HepG2 (cell line): ENCODE measurements around the gene TSNAXIP1. TPM values are rescaled to one million over a fixed set of nuclear protein-coding genes. Genes with fewer than 3 reads are reported as not detected.

Source experiments
- DPF2 ChIP-seq: sonication (generic); formaldehyde crosslinking; IDR thresholded peaks from 2 replicates; pipeline ENCODE4 v1.4.0; 2020; ENCODE audit warnings: mild to moderate bottlenecking, low read depth, missing genetic modification reagents, borderline replicate concordance
- FLYWCH1 ChIP-seq: sonication (generic); formaldehyde crosslinking; IDR thresholded peaks from 2 replicates; pipeline ENCODE4 v1.8.1; 2023; ENCODE audit warnings: mild to moderate bottlenecking, missing genetic modification reagents
- HDAC1 ChIP-seq: sonication (generic); formaldehyde crosslinking; IDR thresholded peaks from 2 replicates; pipeline ENCODE4 v1.5.1; 2020; ENCODE audit warnings: mild to moderate bottlenecking, missing genetic modification reagents
- HMG20A ChIP-seq: IDR thresholded peaks from 2 replicates; pipeline ENCODE4 v1.6.1; 2016; ENCODE audit warnings: borderline replicate concordance
- IRX3 ChIP-seq: sonication (generic); formaldehyde crosslinking; IDR thresholded peaks from 2 replicates; pipeline ENCODE4 v1.8.1; 2023; ENCODE audit warnings: mild to moderate bottlenecking, low read depth, missing genetic modification reagents, borderline replicate concordance
- KDM3A ChIP-seq: IDR thresholded peaks from 2 replicates; pipeline ENCODE4 v1.6.1; 2018; ENCODE audit warnings: low read depth, missing compliant biosample characterization
- MEIS1 ChIP-seq: sonication (generic); formaldehyde crosslinking; IDR thresholded peaks from 2 replicates; pipeline ENCODE4 v1.9.0; 2021; ENCODE audit warnings: mild to moderate bottlenecking, missing genetic modification reagents, moderate library complexity, borderline replicate concordance
- POLR2AphosphoS2 ChIP-seq: IDR thresholded peaks from 2 replicates; pipeline ENCODE4 v1.6.1; 2011; ENCODE audit warnings: low read depth, low read length, improper control_type of control experiment
- REPIN1 ChIP-seq: sonication (generic); formaldehyde crosslinking; IDR thresholded peaks from 2 replicates; pipeline ENCODE4 v1.8.0; 2022; ENCODE audit warnings: missing genetic modification reagents, low read depth, mild to moderate bottlenecking, borderline replicate concordance
- REXO4 ChIP-seq: sonication (generic); formaldehyde crosslinking; IDR thresholded peaks from 2 replicates; pipeline ENCODE4 v1.8.0; 2022; ENCODE audit warnings: missing genetic modification reagents, mild to moderate bottlenecking, borderline replicate concordance
- RNF2 ChIP-seq: fragments of 450-650 bp; conservative IDR thresholded peaks from 2 replicates; pipeline ENCODE4 v1.6.1; 2016; ENCODE audit warnings: low read depth
- SOX6 ChIP-seq, 2 experiments: fragments of 450-650 bp in 1 of 2; sonication (generic) in 1 of 2; formaldehyde crosslinking in 1 of 2; IDR thresholded peaks; 2 replicates each; pipeline versions ENCODE4 v1.4.0 to v1.6.1; 2017 to 2020; ENCODE audit warnings: antibody characterized with exemption in 1 of 2, mild to moderate bottlenecking in 1 of 2, missing genetic modification reagents in 1 of 2
- TBX2 ChIP-seq: sonication (generic); formaldehyde crosslinking; IDR thresholded peaks from 2 replicates; pipeline ENCODE4 v1.5.0; 2020; ENCODE audit warnings: missing genetic modification reagents, mild to moderate bottlenecking, borderline replicate concordance
- TOPORS ChIP-seq: sonication (generic); formaldehyde crosslinking; IDR thresholded peaks from 2 replicates; pipeline ENCODE4 v1.8.0; 2023; ENCODE audit warnings: mild to moderate bottlenecking, missing genetic modification reagents
- ZKSCAN1 ChIP-seq: fragments of 150-350 bp; IDR thresholded peaks from 2 replicates; pipeline ENCODE4 v1.6.1; 2014; ENCODE audit warnings: low read length
- ZNF225 ChIP-seq: sonication (generic); formaldehyde crosslinking; IDR thresholded peaks from 2 replicates; pipeline ENCODE4 v1.4.0; 2020; ENCODE audit warnings: mild to moderate bottlenecking, missing genetic modification reagents
- ZNF75D ChIP-seq: sonication (generic); formaldehyde crosslinking; IDR thresholded peaks from 2 replicates; pipeline ENCODE4 v1.8.1; 2023; ENCODE audit warnings: missing genetic modification reagents, mild to moderate bottlenecking, borderline replicate concordance
- polyA plus RNA-seq, 8 experiments: library from polyadenylated mRNA; depleted of rRNA in 3 of 8; stranded (reverse) in 7 of 8; unstranded in 1 of 8; fragments of >200 nt; fragmentation: Illumina TruSeq in 4 of 8; extraction: Trizol in 4 of 8; gene quantifications; 2 replicates each; pipeline versions ENCODE4 v1.2.1 to v1.2.3, GENCODE V29; 2011 to 2016; ENCODE audit warnings: low read depth in 4 of 8, missing spikeins in 1 of 8, mixed read lengths in 1 of 8; ENCODE audit not compliant: insufficient read depth in 1 of 8
- total RNA-seq, 5 experiments: library from RNA; depleted of rRNA; stranded (reverse); fragments of >200 nt; fragmentation: Illumina TruSeq; extraction: Trizol; gene quantifications; 2 replicates each; pipeline ENCODE4 v1.2.3, GENCODE V29; 2016; ENCODE audit warnings: low read depth in 1 of 5
- TF ChIP-seq, protein P1 (sequence below): sonication (generic); formaldehyde crosslinking; IDR thresholded peaks from 2 replicates; pipeline ENCODE4 v1.5.1; 2020; ENCODE audit warnings: mild to moderate bottlenecking, missing genetic modification reagents, moderate library complexity
- TF ChIP-seq, protein P2 (sequence below): sonication (generic); formaldehyde crosslinking; IDR thresholded peaks from 2 replicates; pipeline ENCODE4 v1.4.0; 2020; ENCODE audit warnings: missing genetic modification reagents; ENCODE audit errors: not compliant biosample characterization
- TF ChIP-seq, protein P3 (sequence below): sonication (generic); formaldehyde crosslinking; IDR thresholded peaks from 2 replicates; pipeline ENCODE4 v1.4.0; 2020; ENCODE audit warnings: low read depth, mild to moderate bottlenecking, missing genetic modification reagents

TSNAXIP1 gene
- total and polyA plus RNA-seq, 2 of the 13 experiments (the other 11 are each of a cell fraction or from before 2014, with no cell fraction given), result 0.37 to 0.86 TPM

DNA sequence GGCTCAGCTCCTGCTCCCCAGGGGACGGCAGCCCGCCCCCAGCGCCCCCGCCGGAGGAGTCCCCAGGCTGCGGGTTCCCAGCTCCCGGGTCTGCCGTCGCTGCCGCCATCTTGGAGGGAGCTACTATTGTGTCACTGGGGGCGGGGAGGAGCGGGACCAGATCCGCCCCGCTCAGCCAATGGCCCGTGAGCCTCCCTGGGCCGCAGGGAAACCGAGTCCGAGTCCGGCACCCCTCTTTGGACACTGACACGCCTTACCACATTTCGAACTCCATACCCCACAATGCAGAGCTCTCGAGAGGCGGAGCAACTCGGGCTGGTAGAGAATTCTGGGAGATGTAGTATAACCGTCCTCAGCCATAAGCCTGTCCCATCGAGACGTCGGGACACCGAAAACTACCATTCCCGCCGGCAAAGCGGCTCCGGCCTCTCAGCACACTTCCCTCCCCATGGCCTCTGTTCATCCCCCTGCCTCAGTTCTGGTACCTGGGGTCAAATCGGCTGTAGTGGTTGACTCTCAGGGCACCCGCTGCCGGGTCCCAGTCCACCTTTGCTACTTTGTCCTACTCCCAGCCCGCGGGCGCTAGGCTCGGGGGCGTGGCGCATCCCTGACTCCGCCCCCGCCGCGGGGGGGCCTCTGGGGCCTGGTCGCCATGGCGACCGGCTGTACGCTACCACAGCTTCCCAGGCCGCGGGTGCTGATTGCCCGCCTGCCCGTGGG lies at the start of gene TSNAXIP1, which contains the start of gene RANBP10 (continued):
- TF ChIP-seq MEIS1 (peak; percentile 59; the same call in 1 of the 2 replicates), HDAC1 (CRISPR knock-in tag) (no peak; the same call in 1 of the 2 replicates), KDM3A (CRISPR knock-in tag) (peak; percentile 71; the same call in 1 of the 2 replicates), TOPORS (CRISPR knock-in tag) (no peak), TBX2 (CRISPR knock-in tag) (peak; percentile 79; the same call in 1 of the 2 replicates), HMG20A (CRISPR knock-in tag) (no peak), ZNF225 (CRISPR knock-in tag) (peak; percentile 9; the same call in 1 of the 2 replicates), DPF2 (CRISPR knock-in tag) (no peak), ZNF75D (CRISPR knock-in tag) (no peak), REXO4 (CRISPR knock-in tag) (no peak), FLYWCH1 (CRISPR knock-in tag) (no peak), REPIN1 (CRISPR knock-in tag) (no peak; the same call in 1 of the 2 replicates), ZKSCAN1 (no peak), IRX3 (no peak), SOX6 (IDR thresholded peaks at IDR 0.05) (no peak), SOX6 (CRISPR knock-in tag; IDR thresholded peaks at IDR 0.05) (peak; percentile 36; the same call in 1 of the 2 replicates), POLR2AphosphoS2 (no peak), RNF2 (no peak)
- TF ChIP-seq, protein P1, sequence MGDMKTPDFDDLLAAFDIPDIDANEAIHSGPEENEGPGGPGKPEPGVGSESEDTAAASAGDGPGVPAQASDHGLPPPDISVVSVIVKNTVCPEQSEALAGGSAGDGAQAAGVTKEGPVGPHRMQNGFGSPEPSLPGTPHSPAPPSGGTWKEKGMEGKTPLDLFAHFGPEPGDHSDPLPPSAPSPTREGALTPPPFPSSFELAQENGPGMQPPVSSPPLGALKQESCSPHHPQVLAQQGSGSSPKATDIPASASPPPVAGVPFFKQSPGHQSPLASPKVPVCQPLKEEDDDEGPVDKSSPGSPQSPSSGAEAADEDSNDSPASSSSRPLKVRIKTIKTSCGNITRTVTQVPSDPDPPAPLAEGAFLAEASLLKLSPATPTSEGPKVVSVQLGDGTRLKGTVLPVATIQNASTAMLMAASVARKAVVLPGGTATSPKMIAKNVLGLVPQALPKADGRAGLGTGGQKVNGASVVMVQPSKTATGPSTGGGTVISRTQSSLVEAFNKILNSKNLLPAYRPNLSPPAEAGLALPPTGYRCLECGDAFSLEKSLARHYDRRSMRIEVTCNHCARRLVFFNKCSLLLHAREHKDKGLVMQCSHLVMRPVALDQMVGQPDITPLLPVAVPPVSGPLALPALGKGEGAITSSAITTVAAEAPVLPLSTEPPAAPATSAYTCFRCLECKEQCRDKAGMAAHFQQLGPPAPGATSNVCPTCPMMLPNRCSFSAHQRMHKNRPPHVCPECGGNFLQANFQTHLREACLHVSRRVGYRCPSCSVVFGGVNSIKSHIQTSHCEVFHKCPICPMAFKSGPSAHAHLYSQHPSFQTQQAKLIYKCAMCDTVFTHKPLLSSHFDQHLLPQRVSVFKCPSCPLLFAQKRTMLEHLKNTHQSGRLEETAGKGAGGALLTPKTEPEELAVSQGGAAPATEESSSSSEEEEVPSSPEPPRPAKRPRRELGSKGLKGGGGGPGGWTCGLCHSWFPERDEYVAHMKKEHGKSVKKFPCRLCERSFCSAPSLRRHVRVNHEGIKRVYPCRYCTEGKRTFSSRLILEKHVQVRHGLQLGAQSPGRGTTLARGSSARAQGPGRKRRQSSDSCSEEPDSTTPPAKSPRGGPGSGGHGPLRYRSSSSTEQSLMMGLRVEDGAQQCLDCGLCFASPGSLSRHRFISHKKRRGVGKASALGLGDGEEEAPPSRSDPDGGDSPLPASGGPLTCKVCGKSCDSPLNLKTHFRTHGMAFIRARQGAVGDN (CRISPR knock-in tag), result peak; percentile 78
- TF ChIP-seq, protein P2, sequence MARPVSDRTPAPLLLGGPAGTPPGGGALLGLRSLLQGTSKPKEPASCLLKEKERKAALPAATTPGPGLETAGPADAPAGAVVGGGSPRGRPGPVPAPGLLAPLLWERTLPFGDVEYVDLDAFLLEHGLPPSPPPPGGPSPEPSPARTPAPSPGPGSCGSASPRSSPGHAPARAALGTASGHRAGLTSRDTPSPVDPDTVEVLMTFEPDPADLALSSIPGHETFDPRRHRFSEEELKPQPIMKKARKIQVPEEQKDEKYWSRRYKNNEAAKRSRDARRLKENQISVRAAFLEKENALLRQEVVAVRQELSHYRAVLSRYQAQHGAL (CRISPR knock-in tag), result no peak
- TF ChIP-seq, protein P3, sequence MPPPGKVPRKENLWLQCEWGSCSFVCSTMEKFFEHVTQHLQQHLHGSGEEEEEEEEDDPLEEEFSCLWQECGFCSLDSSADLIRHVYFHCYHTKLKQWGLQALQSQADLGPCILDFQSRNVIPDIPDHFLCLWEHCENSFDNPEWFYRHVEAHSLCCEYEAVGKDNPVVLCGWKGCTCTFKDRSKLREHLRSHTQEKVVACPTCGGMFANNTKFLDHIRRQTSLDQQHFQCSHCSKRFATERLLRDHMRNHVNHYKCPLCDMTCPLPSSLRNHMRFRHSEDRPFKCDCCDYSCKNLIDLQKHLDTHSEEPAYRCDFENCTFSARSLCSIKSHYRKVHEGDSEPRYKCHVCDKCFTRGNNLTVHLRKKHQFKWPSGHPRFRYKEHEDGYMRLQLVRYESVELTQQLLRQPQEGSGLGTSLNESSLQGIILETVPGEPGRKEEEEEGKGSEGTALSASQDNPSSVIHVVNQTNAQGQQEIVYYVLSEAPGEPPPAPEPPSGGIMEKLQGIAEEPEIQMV (CRISPR knock-in tag), result peak; percentile 55; the same call in 1 of the 2 replicates
